ENCODE results near the gene PEX14. TPM values are rescaled to one million over a fixed set of nuclear protein-coding genes. Genes with fewer than 3 reads are reported as not detected.

PEX14 gene
- total and polyA plus RNA-seq, 2 donors (not counting 3 experiments of a cell fraction or from before 2014, with no cell fraction given), result 19.5 to 26.5 TPM

DNA sequence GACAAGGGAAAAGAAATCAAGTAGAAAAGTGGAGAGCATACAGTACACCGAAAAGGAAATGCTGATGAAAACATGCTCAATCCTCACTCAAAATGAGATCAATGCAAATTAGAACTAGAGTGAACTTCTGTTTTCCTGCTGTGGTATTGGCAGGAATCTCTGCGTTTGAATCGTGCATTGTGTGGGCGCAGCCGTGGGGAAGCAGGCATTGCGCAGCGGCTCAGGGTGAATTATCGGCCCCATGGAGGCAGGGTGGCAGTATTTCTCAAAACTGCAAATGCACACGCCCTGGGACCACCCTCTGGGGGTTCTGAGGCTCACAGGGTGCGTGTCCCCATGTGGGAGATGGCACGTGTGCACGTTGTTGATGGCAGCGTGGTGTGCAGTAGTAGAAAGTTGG is 140.6 kb downstream of the PEX14 start:
- POLR2A ChIA-PET, result no interaction called here
- H3K4me3 ChIP-seq (replicated peaks in 1 of 3; ENCODE audit: insufficient read depth in 1 of 3, low read depth in 1 of 3, low read length in 3 of 3), result no peak overlapping the region
- no peak overlapping the region for H3K9ac ChIP-seq (replicated peaks; ENCODE audit: extremely low read depth, insufficient read depth, low read length)
- H2AFZ ChIP-seq (ENCODE audit: low read depth, low read length), result no peak overlapping the region
- dilution Hi-C loops (cut with MboI; ENCODE audit: extremely low pct_ligation_motif_present, low sequenced_read_pairs), result no loop called here
- H3K9me1 ChIP-seq (replicated peaks; ENCODE audit: control insufficient read depth, extremely low read depth, insufficient read depth, low read length), result no peaks in the 10 kb centered on the region
- no peak for DNase-seq (ENCODE audit: low read depth, low spot score)
- H4K20me1 ChIP-seq (replicated peaks; ENCODE audit: control insufficient read depth, extremely low read depth, insufficient read depth, low read length), result no peaks in the 10 kb centered on the region
- H3K4me2 ChIP-seq (ENCODE audit: insufficient read depth, low read length), result no peak overlapping the region
- H3K9me3 ChIP-seq (replicated peaks; ENCODE audit: control insufficient read depth, insufficient read depth, low read length), result no peaks in the 10 kb centered on the region
- H3K79me2 ChIP-seq (ENCODE audit: control insufficient read depth, insufficient read depth, low read length), result no peaks in the 10 kb centered on the region
- TF ChIP-seq POLR2A (IDR thresholded peaks at IDR 0.05; ENCODE audit: low read depth, low read length) (no peak), JUN (IDR thresholded peaks at IDR 0.05; ENCODE audit: borderline replicate concordance, insufficient read depth, insufficient read length, low read depth) (no peak), FOS (IDR thresholded peaks at IDR 0.05; ENCODE audit: borderline replicate concordance, insufficient read depth, low read length) (no peak), POLR2AphosphoS5 (IDR thresholded peaks at IDR 0.05; ENCODE audit: insufficient read depth, low read depth, low read length) (no peak), EZH2 (IDR thresholded peaks at IDR 0.05; ENCODE audit: borderline replicate concordance, low read depth, low read length, severe bottlenecking) (no peak), MYC (IDR thresholded peaks at IDR 0.05; ENCODE audit: low read depth, low read length) (no peak), GATA2 (IDR thresholded peaks at IDR 0.05; ENCODE audit: insufficient read depth, insufficient read length, low read depth, low read length) (no peak)
- TF ChIP-seq, protein P1, sequence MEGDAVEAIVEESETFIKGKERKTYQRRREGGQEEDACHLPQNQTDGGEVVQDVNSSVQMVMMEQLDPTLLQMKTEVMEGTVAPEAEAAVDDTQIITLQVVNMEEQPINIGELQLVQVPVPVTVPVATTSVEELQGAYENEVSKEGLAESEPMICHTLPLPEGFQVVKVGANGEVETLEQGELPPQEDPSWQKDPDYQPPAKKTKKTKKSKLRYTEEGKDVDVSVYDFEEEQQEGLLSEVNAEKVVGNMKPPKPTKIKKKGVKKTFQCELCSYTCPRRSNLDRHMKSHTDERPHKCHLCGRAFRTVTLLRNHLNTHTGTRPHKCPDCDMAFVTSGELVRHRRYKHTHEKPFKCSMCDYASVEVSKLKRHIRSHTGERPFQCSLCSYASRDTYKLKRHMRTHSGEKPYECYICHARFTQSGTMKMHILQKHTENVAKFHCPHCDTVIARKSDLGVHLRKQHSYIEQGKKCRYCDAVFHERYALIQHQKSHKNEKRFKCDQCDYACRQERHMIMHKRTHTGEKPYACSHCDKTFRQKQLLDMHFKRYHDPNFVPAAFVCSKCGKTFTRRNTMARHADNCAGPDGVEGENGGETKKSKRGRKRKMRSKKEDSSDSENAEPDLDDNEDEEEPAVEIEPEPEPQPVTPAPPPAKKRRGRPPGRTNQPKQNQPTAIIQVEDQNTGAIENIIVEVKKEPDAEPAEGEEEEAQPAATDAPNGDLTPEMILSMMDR (IDR thresholded peaks at IDR 0.05; ENCODE audit: extremely low read depth in 1 of 2, insufficient read depth in 1 of 2, low read depth in 1 of 2, low read length in 2 of 2), result no peak
- TF ChIP-seq, protein P2, sequence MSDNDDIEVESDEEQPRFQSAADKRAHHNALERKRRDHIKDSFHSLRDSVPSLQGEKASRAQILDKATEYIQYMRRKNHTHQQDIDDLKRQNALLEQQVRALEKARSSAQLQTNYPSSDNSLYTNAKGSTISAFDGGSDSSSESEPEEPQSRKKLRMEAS (IDR thresholded peaks at IDR 0.05; ENCODE audit: insufficient read depth, insufficient read length), result no peak
- no peak for FAIRE-seq
- CTCF ChIA-PET, result no interaction called here
- H3K27ac ChIP-seq (ENCODE audit: insufficient read depth, low read depth, low read length), result no peak overlapping the region
- intact Hi-C loops (cut with micrococcal nuclease), result no loop called here
- H3K4me1 ChIP-seq (ENCODE audit: control insufficient read depth, extremely low read depth, insufficient read depth, low read length), result no peaks in the 10 kb centered on the region
- no TSS peak for BruUV-seq (replicated peaks)
- H3K36me3 ChIP-seq (ENCODE audit: control insufficient read depth in 2 of 2, extremely low read depth in 1 of 2, insufficient read depth in 2 of 2, low read length in 2 of 2), result peaks cover 0 to 4% of the 10 kb centered on the region in 2 experiments
- no peaks in the 10 kb centered on the region for H3K27me3 ChIP-seq (ENCODE audit: control insufficient read depth in 2 of 2, insufficient read depth in 2 of 2, low read length in 2 of 2)

Data from endothelial cell of umbilical vein (primary cell).